H9 (cell line): ENCODE results near the gene CFAP99. TPM values are rescaled to one million over a fixed set of nuclear protein-coding genes. Genes with fewer than 3 reads are reported as not detected.
A peak's percentile ranks its signal among the peaks of the same experiment; 100 is the strongest.

ENCODE experiments used
- DNase-seq: peaks from one replicate; pipeline ENCODE4 v3.0.0-alpha.2; 2017
- H2AFZ ChIP-seq: one replicate; pipeline ENCODE4 v1.6.1; 2013; ENCODE audit warnings: mild to moderate bottlenecking, low read length, control low read depth, moderate library complexity
- H2AK5ac ChIP-seq: 2 replicates; pipeline ENCODE4 v1.6.1; 2013; ENCODE audit warnings: low read length, control low read depth, mixed read lengths; ENCODE audit not compliant: insufficient read length
- H2BK120ac ChIP-seq: one replicate; pipeline ENCODE4 v1.6.1; 2013; ENCODE audit warnings: low read depth, mild to moderate bottlenecking, low read length, control low read depth, inconsistent platforms; ENCODE audit not compliant: poor library complexity, severe bottlenecking
- H2BK12ac ChIP-seq: 2 replicates; pipeline ENCODE4 v1.6.1; 2013; ENCODE audit warnings: low read length, control low read depth, mixed read lengths, low read depth; ENCODE audit not compliant: insufficient read length
- H2BK15ac ChIP-seq: 2 replicates; pipeline ENCODE4 v1.6.1; 2013; ENCODE audit warnings: low read depth, low read length, control low read depth
- H2BK20ac ChIP-seq: one replicate; pipeline ENCODE4 v1.6.1; 2013; ENCODE audit warnings: low read depth, mild to moderate bottlenecking, low read length, control low read depth, inconsistent platforms; ENCODE audit not compliant: poor library complexity, severe bottlenecking
- H2BK5ac ChIP-seq: 2 replicates; pipeline ENCODE4 v1.6.1; 2013; ENCODE audit warnings: low read length, control low read depth, mixed read lengths; ENCODE audit not compliant: insufficient read length
- H3K14ac ChIP-seq: 2 replicates; pipeline ENCODE4 v1.6.1; 2013; ENCODE audit warnings: low read length, control low read depth; ENCODE audit not compliant: insufficient read depth
- H3K18ac ChIP-seq: 2 replicates; pipeline ENCODE4 v1.6.1; 2013; ENCODE audit warnings: low read depth, mild to moderate bottlenecking, mixed read lengths, low read length, control low read depth; ENCODE audit not compliant: insufficient read length
- H3K23ac ChIP-seq: 2 replicates; pipeline ENCODE4 v1.6.1; 2013; ENCODE audit warnings: low read length, control low read depth, mixed read lengths, low read depth; ENCODE audit not compliant: insufficient read length
- H3K23me2 ChIP-seq: 2 replicates; pipeline ENCODE4 v1.6.1; 2013; ENCODE audit warnings: low read depth, mild to moderate bottlenecking, mixed read lengths, low read length, control low read depth; ENCODE audit not compliant: insufficient read length, poor library complexity, severe bottlenecking
- H3K27ac ChIP-seq: 2 replicates; pipeline ENCODE4 v1.5.1; 2013; ENCODE audit warnings: low read length, control low read depth, mixed read lengths, low read depth; ENCODE audit not compliant: insufficient read length
- H3K27me3 ChIP-seq: 2 replicates; pipeline ENCODE4 v1.6.1; 2013; ENCODE audit warnings: low read length, control low read depth, inconsistent platforms; ENCODE audit not compliant: insufficient read depth
- H3K4ac ChIP-seq: 2 replicates; pipeline ENCODE4 v1.6.1; 2013; ENCODE audit warnings: low read depth, mild to moderate bottlenecking, control low read depth, inconsistent platforms, low read length, moderate library complexity
- H3K4me1 ChIP-seq: 2 replicates; pipeline ENCODE4 v1.6.1; 2013; ENCODE audit warnings: low read length, control low read depth, inconsistent platforms; ENCODE audit not compliant: insufficient read depth
- H3K4me2 ChIP-seq: 2 replicates; pipeline ENCODE4 v1.6.1; 2013; ENCODE audit warnings: low read length, control low read depth, mixed read lengths; ENCODE audit not compliant: insufficient read length, insufficient read depth
- H3K56ac ChIP-seq: 2 replicates; pipeline ENCODE4 v1.6.1; 2013; ENCODE audit warnings: low read depth, mild to moderate bottlenecking, mixed read lengths, low read length, control low read depth; ENCODE audit not compliant: insufficient read length
- H3K79me1 ChIP-seq: 2 replicates; pipeline ENCODE4 v1.6.1; 2013; ENCODE audit warnings: low read depth, mild to moderate bottlenecking, moderate library complexity, low read length, control low read depth, inconsistent platforms; ENCODE audit not compliant: insufficient read depth, poor library complexity, severe bottlenecking
- H3K79me2 ChIP-seq: 2 replicates; pipeline ENCODE4 v1.6.1; 2013; ENCODE audit warnings: low read length, control low read depth, inconsistent platforms; ENCODE audit not compliant: insufficient read depth
- H3K9ac ChIP-seq: 2 replicates; pipeline ENCODE4 v1.6.1; 2013; ENCODE audit warnings: low read length, control low read depth, mixed read lengths; ENCODE audit not compliant: insufficient read length; ENCODE audit errors: extremely low read depth
- H3K9me3 ChIP-seq: one replicate; pipeline ENCODE4 v1.6.1; 2013; ENCODE audit warnings: low read depth, low read length, inconsistent platforms; ENCODE audit not compliant: control insufficient read depth
- H3T11ph ChIP-seq: one replicate; pipeline ENCODE4 v1.6.1; 2013; ENCODE audit warnings: mild to moderate bottlenecking, low read length, control low read depth, inconsistent platforms
- H4K20me1 ChIP-seq: one replicate; pipeline ENCODE4 v1.6.1; 2013; ENCODE audit not compliant: control insufficient read depth, insufficient read length, insufficient read depth
- H4K5ac ChIP-seq: 2 replicates; pipeline ENCODE4 v1.6.1; 2013; ENCODE audit warnings: low read depth, mild to moderate bottlenecking, mixed read lengths, low read length, control low read depth; ENCODE audit not compliant: insufficient read length
- H4K8ac ChIP-seq: replicated peaks from 2 replicates; pipeline ENCODE4 v1.6.1; 2013; ENCODE audit warnings: low read length, control low read depth, mixed read lengths, low read depth; ENCODE audit not compliant: insufficient read length
- H4K91ac ChIP-seq: 2 replicates; pipeline ENCODE4 v1.6.1; 2013; ENCODE audit warnings: low read depth, mild to moderate bottlenecking, moderate library complexity, mixed read lengths, low read length, control low read depth; ENCODE audit not compliant: insufficient read length
- H3K27ac Mint-ChIP-seq, 3 experiments: 2 replicates in 2 of 3; 3 replicates in 1 of 3; pipeline ENCODE4 v1.8.0; 2020 to 2021; ENCODE audit warnings: mixed read lengths in 3 of 3, mild to moderate bottlenecking in 1 of 3, moderate library complexity in 1 of 3
- H3K27me3 Mint-ChIP-seq: 2 replicates; pipeline ENCODE4 v1.8.0; 2021; ENCODE audit warnings: low read depth, mild to moderate bottlenecking, moderate library complexity, mixed read lengths
- H3K36me3 Mint-ChIP-seq, 3 experiments: 2 replicates in 2 of 3; 3 replicates in 1 of 3; pipeline ENCODE4 v1.8.0; 2020 to 2021; ENCODE audit warnings: low read depth in 3 of 3, mixed read lengths in 3 of 3; ENCODE audit not compliant: insufficient read depth in 1 of 3
- H3K4me1 Mint-ChIP-seq, 2 experiments: 2 replicates each; pipeline ENCODE4 v1.8.0; 2020; ENCODE audit warnings: mixed read lengths in 2 of 2
- H3K4me3 Mint-ChIP-seq, 2 experiments: 2 replicates in 1 of 2; 3 replicates in 1 of 2; pipeline ENCODE4 v1.8.0; 2020 to 2021; ENCODE audit warnings: mild to moderate bottlenecking in 2 of 2, mixed read lengths in 2 of 2, moderate library complexity in 1 of 2
- H3K9me3 Mint-ChIP-seq, 2 experiments: 2 replicates in 1 of 2; 3 replicates in 1 of 2; pipeline ENCODE4 v1.8.0; 2020; ENCODE audit warnings: mild to moderate bottlenecking in 2 of 2, mixed read lengths in 2 of 2, moderate library complexity in 1 of 2
- WGBS: extraction: QIAGEN DNeasy Blood & Tissue Kit; methylation state at CpG from one replicate; pipeline ENCODE4 v1.1.7; 2013; ENCODE audit warnings: missing lambda C conversion rate, low lambda C conversion rate, mixed read lengths; ENCODE audit not compliant: insufficient read length; ENCODE audit errors: extremely low coverage; 5-methylcytosine and 5-hydroxymethylcytosine counted together
- total RNA-seq: library from RNA; stranded (reverse); gene quantifications from 2 replicates; pipeline ENCODE4 v1.2.1, GENCODE V29; 2021
- TF ChIP-seq, protein P1 (sequence below): fragments of 200-600 bp; sonication (generic); conservative IDR thresholded peaks from 3 replicates; pipeline ENCODE4 v1.8.0; 2021; ENCODE audit warnings: antibody characterized with exemption, mild to moderate bottlenecking

CFAP99 gene
- total RNA-seq, 1 experiment from 2014 or later = 0.35 TPM

GRCh38 chr4:2483237-2483636 is 64.5 kb downstream of the CFAP99 start:
- no peak overlapping the region for H3K4ac ChIP-seq
- peaks cover 0 to 3% (median 0%) of the 10 kb centered on the region in 3 experiments; a peak in 4 of 7 replicates for H3K36me3 Mint-ChIP-seq
- no peak for DNase-seq
- H3K9me3 Mint-ChIP-seq = no peaks in the 10 kb centered on the region
- H3K18ac ChIP-seq = no peak overlapping the region
- no peak overlapping the region for H3K4me2 ChIP-seq
- no peak overlapping the region for H2BK120ac ChIP-seq
- no peak overlapping the region for H4K5ac ChIP-seq
- no CpG with 5 or more reads among the region's 3 CpGs for WGBS
- H3K23me2 ChIP-seq = no peaks in the 10 kb centered on the region
- H3K27me3 Mint-ChIP-seq = no peaks in the 10 kb centered on the region
- no peak overlapping the region for H3K56ac ChIP-seq
- no peak overlapping the region for H2BK15ac ChIP-seq
- H3K4me1 Mint-ChIP-seq = peaks cover 72 to 77% of the 10 kb centered on the region in 2 experiments
- no peaks in the 10 kb centered on the region for H3K27me3 ChIP-seq
- H3T11ph ChIP-seq = no peak overlapping the region
- H3K14ac ChIP-seq = no peak overlapping the region
- H3K27ac ChIP-seq = no peak overlapping the region
- peaks cover 92% of the 10 kb centered on the region for H3K79me2 ChIP-seq
- H2BK5ac ChIP-seq = no peak overlapping the region
- no peak overlapping the region for H2AFZ ChIP-seq
- H3K79me1 ChIP-seq = no peaks in the 10 kb centered on the region
- H2BK12ac ChIP-seq = no peak overlapping the region
- TF ChIP-seq, protein P1, sequence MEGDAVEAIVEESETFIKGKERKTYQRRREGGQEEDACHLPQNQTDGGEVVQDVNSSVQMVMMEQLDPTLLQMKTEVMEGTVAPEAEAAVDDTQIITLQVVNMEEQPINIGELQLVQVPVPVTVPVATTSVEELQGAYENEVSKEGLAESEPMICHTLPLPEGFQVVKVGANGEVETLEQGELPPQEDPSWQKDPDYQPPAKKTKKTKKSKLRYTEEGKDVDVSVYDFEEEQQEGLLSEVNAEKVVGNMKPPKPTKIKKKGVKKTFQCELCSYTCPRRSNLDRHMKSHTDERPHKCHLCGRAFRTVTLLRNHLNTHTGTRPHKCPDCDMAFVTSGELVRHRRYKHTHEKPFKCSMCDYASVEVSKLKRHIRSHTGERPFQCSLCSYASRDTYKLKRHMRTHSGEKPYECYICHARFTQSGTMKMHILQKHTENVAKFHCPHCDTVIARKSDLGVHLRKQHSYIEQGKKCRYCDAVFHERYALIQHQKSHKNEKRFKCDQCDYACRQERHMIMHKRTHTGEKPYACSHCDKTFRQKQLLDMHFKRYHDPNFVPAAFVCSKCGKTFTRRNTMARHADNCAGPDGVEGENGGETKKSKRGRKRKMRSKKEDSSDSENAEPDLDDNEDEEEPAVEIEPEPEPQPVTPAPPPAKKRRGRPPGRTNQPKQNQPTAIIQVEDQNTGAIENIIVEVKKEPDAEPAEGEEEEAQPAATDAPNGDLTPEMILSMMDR = no peak
- no peaks in the 10 kb centered on the region for H3K9me3 ChIP-seq
- H3K4me1 ChIP-seq = peaks cover 2% of the 10 kb centered on the region; the same call in 1 of the 2 replicates
- H3K4me3 Mint-ChIP-seq = no peak overlapping the region
- peaks cover 6% of the 10 kb centered on the region for H4K20me1 ChIP-seq
- H2BK20ac ChIP-seq = no peak overlapping the region
- H4K8ac ChIP-seq = no peak overlapping the region
- H3K23ac ChIP-seq = no peak overlapping the region
- no peak overlapping the region for H4K91ac ChIP-seq
- H3K9ac ChIP-seq = no peak overlapping the region
- 0 out of 7 replicates have a peak overlapping the region, but pooled peaks of 1 of the 3 experiments have one; percentile 35 for H3K27ac Mint-ChIP-seq
- no peak overlapping the region for H2AK5ac ChIP-seq
